ENCODE measurements around the gene MORN1.
"Not testable (repeated sequence)": the region's sequence is repeated elsewhere in the genome, so short reads cannot be mapped to it uniquely, and the experiment has no call there.

Gene MORN1

DNA sequence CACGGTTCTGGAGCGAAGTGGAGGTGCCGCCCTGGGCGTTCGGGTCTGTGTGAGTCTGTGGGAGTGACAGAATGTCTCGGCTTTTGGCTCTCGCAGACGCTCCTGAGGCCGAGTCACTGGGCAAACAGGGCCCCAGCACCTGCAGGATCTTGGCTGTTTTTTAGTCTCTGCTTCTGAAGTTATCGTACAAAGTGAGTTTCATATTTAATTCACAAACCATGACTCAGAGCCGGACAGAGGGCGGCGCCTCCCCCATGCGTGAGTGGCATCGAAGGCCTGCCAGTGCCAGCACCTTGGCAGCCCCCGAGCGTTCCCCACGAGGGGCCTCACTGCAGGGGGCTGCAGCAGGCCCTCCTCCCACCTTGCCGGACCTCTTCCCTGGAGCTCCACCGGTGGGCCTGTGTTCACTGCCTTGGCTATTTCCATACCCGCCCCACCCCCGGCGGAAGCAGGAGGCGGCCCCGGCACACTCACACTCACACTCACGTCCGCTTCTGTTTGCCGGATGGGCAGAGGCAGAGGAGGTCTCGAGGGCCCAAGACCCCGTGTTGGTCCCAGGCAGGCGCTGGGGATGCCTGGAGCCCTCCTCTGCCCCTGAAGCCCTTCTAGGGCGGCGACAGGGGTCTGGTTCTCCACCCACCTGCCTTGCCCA, 56.3 kb downstream of the MORN1 start:
- DNase-seq: no peak

DNA sequence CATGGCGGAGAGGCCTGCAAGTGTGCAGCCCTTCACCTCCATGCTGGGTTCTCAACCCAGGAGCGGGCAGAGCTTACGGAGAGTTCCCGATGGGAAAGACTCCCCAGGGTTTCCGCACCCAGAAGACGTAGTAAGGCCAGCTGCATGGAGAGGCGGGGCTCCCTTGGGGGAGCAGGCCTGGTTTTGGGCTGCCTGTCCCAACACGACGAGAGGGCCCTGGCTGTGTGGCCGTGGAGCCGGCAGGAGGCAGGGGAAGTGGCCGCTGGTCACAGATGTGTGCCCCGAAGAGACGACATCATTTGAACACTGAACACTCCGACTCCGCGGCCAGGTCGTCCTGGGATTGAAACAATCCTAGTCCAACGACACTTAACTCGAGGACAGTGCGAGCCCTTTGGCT, 57.0 kb downstream of the MORN1 start:
- no peak for DNase-seq

- DNase-seq: not testable (repeated sequence)
Measured at GRCh38 chr1:2331580-2331979, 59.8 kb downstream of the MORN1 start.

DNA sequence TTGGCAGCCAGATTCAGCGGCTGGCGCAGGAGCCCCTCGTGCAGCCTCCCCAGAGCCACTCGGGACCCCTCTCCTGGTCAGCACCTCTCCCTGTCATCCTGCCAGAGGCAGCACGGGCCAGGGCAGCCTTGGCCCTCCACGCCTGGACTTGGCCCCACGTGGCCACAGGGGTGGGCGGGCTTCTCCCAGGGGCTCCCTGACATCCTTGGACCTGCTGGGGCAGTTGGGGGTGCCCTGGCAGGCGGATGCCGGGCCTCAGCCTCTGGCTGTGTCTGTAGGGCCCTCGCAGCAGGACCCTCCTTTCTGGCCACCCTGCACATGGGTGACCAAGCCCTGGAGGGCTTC, 60.2 kb downstream of the MORN1 start:
- no peak for DNase-seq

GRCh38 chr1:2330519-2331199, 60.7 kb downstream of the MORN1 start:
- DNase-seq: no peak

GRCh38 chr1:2330035-2330434, 61.3 kb downstream of the MORN1 start:
- DNase-seq: no peak

GRCh38 chr1:2328676-2329455, 62.5 kb downstream of the MORN1 start:
- DNase-seq: no peak

DNA sequence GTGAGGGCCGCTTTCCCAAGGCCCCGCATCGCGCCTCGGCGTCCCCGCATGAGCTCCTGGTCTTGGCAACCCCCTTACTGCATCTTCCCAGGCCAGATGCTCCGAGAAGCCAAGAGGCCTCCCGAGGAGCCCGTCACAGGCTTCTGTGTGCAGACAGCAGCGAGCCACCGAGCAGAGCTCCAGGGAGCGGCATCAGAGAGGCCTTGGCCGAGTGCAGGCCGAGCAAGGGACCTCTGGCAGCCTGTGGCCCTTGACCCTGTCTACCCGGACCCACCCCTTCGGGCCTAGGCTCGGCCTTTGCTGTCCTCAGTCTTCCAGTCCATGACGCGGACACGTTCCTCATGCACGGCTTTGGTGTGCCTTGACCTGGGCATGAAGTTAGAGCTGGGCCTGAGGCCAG, 63.5 kb downstream of the MORN1 start:
- DNase-seq: no peak

- not testable (repeated sequence) for DNase-seq
Measured at GRCh38 chr1:2327162-2327561, 64.2 kb downstream of the MORN1 start.

GRCh38 chr1:2326524-2326923, 64.8 kb downstream of the MORN1 start:
- DNase-seq: no peak

DNA sequence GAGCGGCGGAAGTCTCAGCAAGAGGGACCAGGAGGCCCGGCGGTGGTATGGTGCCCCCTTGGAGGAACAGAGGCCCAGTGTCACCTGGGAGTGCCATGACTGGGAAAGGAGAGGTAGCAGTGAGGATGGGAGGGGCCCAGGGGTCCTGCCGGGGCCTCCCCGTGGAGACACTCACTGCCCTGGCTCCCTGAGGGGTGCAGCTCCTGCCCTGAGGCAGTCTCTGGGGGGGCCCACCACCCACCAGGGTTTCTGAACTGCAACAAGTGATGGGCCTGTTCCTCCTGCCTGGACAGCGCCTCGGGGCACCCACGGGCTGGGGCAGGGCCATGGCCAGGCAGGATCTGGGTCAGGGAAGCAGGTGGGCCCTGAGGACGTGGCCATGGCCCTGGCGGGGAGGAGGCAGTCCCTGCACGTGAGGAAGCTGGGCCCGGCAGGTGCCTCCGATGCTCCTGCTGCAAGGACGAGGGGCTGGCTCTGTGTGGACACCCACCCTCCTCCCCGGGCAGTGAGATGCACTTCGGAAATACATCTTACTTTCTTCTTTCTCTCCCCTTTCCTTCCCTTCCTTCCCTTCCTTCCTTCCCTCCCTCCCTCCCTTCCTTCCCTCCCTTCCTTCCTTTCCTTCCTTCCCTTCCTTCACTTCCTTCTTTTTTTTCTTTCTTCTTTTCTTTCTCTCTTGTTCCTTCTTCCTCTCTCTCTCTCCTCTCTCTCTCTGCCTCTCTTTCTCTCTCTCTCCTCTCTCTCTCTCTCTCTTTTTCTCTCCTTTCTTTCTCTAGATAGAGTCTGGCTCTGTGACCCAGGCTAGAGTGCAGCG, 66.6 kb downstream of the MORN1 start:
- DNase-seq: no peak

GRCh38 chr1:2323451-2323974, 67.8 kb downstream of the MORN1 start:
- DNase-seq: no peak

DNA sequence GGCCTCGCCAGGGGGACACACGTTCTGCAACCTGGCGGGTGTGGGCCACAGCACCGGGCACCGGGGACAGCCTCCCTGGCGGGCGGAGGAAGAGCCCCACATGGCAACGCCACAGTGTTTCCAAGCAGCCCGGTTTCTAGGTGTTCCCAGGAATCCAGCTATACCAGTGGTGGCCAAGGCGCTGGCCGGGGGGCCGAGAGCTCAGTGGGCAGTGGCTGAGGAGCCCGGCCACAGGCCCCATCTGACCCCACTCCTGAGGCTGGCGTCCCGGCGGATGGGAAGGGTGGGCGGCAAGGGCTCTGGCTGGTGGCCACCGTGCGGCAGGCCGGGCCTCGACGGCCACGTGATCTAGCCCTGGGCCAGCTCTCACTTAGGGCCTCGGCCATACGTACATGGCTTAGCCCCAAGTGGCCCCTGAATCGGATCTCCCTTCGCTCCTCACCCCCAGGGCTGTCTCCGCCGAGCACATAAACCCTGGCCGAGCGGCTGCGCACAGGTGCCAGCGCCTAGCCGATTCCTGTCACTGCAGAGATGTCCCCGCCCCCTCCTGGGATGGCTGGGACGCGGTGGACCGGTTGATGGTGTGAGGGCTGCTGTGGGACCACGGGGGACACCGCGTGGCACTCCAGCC, 68.7 kb downstream of the MORN1 start:
- DNase-seq: no peak

DNA sequence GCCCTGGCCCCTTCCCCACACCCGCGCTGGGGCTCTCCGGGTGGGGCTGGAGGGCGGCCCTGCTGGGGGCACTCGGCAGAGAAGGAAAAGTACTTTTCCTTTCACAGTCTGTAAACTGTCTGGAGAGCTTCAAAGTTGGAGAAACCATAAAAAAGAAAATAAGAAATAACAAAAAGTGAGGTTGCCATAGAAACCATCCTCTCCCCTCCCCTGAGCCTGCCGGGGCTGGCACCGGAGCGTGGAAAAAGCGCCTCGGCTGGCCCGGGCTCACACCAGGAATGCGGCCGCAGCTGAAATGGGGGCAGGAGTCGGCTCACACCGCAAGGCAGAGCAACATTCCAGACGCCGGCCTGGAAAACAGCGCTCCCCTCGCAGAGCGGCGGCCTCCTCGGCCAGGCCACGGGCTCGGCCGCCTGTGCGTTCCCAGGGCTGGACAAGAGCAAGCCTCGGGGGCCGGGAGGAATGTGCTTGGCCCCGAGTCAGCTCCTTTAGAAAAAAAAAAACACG, 69.2 kb downstream of the MORN1 start:
- DNase-seq: no peak

DNA sequence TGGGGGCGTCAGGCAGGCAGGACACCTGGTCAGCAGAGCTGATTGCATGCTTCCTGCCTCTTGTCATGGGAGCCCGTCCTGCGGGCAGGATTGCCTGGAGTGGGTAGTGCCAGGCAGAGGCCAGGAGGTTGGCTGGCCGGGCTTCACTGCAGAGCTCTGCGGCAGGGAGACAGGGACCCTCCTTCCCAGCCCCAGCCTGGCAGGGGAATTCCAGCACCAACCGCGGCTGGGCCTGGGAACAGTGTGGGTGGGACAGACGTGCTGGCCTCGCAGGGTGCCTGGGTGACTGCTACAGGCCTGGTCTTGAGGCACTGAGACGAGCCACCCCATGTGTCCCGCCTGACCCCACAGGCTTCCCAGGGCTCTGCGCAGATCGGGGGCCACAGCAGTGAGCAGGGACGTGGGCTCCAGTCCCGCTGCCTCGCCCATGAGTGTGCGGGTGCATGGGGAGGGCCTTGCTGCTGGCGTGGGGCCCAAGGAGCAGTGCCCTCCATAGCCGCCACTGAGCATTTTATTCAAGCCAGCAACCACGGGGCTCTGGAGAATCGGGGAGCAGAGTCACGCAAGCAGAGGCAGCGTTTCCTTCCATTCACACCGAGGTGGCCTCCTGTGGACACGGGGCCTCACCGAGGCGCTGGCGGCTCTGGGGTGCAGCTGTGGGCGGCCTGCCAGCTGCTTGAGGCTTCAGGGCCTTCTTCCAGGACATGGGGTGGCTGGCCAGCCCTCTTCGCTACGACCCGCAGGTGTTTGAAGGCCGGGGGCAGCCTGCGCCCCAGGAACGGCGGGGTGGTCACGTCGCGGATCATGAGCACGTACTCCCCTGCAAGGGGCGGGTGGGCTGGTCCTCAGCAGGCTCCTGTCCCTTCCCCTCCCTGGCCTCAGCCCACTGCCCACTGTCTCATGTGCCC, 70.3 kb downstream of the MORN1 start:
- no peak for DNase-seq

DNA sequence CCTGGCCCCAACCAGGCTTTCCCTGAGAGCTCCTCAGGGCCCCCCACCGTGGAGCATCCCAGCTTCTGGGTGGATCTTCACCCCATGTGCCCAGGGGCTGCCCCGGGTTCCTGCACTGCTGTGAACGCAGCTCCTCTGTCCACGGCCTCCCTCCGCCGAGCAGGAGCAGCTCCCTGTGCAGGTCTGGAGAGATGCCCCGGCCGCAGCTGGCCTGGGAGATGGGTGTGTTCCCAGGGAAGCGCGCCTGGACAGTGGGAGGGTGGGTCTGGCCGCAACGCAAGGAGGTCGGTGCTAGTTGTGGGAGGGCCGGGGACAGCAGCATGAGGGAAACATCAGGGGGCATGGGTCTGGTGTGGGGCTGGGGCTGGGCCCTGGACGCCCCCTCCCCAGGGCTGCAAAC, 71.3 kb downstream of the MORN1 start:
- DNase-seq: no peak

GRCh38 chr1:2319291-2319690, 72.1 kb downstream of the MORN1 start:
- no peak for DNase-seq

DNA sequence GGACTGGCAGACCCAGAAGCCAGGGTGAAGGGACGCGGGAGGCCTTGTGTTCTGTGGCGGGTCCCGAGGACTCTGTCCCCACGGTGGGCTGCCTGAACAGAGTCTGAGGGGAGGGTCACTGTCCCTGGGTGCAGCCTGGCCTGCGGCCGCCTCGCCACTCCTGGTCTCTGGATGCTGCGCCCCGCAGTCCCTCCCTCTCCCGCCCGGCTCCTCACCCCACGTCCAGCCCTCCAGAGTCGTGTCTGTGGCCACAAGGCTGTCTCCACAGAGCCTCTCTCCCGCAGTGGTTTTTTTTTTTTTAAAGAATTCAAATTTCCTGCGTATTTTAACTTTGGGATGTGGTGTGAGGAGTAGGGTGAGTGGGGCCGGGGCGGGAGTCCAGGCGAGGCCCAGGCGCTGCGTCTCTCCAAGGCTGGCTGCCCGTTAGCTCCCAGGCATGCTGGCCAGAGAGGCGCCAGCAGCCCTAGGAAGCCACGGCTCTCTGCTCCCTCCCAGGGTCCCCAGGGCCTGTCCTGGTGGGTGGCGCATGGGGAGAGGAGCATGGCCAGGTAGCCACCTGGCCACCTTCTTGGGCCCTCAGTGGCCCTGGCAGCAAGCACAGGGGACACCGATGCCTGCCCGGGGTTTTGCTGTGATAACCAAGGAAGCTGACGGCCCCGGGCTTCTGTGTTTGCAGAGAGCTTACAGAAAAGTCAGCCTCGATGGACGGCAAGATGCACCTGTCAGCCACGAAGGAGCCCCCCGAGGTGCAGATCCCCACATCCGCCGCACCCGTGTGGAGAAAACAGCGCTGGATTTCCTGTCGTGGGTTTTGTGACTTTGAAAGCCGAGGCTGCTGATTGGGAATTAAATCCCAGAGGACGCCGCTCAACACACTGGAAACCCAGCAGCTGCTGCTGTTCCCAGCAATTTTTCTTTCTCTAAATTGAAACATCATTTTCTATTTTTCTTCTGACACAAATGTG, 72.8 kb downstream of the MORN1 start:
- DNase-seq: no peak

GRCh38 chr1:2317230-2318065, 73.9 kb downstream of the MORN1 start:
- DNase-seq: no peak
